GM15510 (cell line): ENCODE data around the gene FGD2.

ENCODE experiments used
- POLR2A ChIP-seq: IDR thresholded peaks from 3 replicates; pipeline ENCODE4 v1.6.1; 2011; ENCODE audit warnings: borderline replicate concordance; ENCODE audit not compliant: insufficient read length; ENCODE audit errors: extremely low read depth

The FGD2 gene

DNA sequence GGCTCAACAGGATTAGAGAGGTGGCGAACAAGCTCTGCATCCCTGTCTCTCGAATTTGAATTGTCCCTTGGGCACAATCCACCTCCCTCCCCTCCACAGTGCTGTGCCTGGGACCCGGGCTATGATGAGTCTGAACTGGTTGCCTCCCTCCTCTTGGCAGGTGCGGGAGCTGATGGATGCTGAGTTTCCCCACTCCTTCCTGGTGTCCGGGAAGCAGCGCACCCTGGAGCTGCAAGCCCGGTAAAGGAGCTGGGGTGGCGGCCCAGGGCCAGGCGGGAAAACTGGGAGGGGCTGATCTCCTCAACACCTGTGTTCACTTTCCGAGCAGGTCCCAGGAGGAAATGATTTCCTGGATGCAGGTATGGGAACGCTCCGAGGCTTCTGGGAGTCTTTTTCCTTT is 14.9 kb downstream of the FGD2 start:
- TF ChIP-seq POLR2A, result no peak

DNA sequence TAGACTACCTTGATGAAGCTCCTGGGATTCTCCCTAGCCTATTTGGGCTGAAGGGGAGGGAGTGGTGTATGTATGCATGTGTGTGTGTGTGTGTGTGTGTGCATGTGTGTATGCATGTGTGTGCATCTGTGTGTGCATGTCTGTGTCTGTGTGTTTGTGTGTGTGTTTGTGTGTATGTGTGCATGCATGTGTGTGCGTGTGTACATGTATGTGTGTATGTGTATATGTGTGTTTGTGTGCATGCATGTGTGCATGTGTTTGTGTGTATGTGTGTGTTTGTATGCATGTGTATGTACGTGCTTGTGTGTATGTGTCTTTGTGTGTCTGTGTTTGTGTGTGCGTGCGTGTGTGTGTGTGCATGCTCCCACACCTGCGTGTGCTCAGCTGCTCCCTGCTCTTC is 15.4 kb downstream of the FGD2 start:
- TF ChIP-seq POLR2A, result no peak

DNA sequence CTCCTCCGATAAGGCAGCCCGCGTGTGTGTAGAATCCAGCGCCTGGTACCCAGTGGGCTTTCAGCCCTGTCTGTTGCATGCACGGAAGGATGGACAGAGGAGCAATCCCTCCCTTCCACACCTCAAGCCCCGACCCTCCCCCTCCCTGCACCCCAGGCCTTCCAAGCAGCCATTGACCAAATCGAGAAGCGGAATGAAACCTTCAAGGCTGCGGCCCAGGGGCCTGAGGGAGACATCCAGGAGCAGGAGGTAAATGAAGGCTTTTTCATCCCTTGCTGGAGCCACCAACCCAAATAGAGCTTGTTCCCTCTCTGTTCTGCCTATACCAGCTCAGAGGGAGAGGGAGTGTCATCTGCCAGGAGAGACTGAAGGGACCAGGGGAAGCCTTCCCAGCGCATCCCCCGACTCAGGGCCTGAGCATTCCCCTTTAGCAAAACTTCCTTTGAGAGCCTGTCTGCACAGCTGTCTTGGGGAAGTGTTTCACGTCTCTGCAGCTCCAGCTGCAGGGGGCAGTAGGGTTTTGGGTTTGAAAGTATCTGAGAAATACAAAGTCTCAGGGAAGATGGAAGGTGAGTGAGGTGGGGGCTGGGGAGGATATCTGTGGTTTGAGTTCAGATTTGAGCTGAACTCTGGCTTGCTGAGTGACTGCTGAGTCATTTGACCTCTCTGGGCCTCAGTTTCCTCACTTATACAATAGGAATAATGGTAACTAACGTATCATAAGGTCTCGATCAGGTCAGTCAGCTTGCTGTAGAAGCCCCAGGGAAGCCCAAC is 16.1 kb downstream of the FGD2 start:
- no peak for TF ChIP-seq POLR2A

DNA sequence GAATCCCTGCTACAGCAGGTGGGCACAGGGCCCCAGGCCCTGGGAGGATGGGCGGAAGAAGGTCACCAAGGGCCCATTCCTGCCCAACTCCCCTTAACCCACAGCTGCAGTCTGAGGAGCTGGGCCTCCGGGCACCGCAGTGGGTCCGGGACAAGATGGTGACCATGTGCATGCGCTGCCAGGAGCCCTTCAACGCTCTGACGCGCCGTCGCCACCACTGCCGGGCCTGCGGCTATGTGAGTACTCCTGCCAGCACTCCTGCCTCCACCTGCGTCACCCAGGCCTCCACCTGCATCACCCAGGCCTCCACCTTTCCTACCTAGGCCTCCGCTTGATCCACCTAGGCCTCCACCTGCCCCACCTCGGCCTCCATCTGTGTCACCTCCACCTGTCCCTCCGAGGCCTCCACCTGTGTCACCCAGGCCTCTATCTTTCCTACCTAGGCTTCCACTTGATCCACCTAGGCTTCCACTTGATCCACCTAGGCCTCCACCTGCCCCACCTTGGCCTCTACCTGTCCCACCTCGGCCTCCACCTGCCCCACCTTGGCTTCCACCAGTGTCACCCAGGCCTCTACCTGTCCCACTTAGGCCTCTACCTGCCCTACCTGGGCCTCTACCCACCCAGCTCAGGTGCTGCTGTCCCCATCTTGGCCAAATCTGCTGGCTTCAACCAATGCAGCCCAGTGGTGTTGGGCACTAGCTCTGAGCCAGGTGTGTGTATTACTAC is 16.8 kb downstream of the FGD2 start:
- TF ChIP-seq POLR2A, result no peak

DNA sequence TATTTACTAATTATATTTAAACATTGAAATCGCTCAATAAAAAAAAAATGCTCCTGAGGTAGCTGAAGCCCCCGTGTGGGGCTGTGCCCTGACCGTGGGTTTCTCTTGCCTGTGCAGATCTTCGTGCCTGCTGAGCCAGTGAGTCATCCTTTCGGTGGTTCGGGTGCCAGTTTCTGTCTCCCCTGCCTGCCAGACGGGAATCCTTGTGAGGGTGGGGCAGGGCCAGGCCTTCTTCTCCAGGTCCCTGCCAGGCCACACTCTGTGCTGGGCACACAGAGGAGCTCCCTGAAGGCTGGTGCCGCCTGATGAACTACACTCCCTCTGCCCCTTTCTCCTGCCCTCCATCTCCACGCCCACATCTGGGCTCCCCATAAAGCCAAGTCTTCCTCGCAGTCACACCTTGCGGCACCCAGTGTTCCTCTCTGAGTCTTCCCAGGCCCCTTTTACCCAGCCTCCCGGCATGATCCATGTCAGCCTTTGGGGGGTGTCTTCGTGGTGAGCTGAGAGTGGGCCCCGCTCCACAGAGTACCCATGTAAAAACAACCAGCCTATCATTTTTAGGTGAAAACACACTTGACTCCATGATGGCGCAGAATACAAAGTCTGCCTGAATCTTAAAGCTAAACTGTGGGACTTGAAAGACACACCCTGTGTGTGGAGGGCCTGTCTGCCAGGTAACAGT is 19.3 kb downstream of the FGD2 start:
- TF ChIP-seq POLR2A, result no peak

DNA sequence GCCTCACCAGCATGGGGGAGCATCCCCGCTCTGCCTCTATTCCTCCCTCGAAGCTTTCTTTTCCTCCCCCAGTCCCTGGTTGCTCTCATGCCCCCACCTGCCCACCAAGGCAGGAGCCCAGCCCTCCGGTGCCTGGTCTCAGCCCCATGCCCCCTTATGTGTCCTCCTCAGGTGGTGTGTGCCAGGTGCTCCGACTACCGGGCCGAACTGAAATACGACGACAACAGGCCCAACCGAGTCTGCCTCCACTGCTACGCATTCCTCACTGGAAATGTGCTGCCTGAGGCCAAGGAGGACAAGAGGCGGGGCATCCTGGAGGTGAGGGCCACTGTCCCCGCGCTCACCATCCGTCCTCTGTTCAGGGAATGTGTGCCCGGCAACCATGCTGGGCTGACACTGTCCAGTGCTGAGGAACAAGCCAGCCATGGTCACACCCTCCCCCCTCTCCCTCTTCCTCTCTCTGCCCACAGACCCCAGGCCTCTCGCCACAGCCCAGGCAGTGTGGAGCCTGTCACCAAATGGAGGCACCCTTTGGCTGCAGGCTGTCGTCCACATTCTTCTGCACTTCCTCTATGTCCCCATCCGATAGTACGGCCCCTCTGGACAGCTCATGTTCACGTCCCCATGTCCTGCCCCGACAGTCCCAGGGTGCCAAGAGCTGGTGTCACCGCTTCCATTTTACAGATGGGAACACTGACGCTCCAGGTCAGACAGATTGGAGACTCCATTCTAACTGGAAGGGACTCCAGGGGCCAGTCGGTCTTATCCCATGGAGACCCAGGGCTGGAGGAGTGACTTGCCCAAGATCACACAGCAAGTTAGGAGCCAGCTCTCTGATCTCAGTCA is 20.4 kb downstream of the FGD2 start:
- no peak for TF ChIP-seq POLR2A

DNA sequence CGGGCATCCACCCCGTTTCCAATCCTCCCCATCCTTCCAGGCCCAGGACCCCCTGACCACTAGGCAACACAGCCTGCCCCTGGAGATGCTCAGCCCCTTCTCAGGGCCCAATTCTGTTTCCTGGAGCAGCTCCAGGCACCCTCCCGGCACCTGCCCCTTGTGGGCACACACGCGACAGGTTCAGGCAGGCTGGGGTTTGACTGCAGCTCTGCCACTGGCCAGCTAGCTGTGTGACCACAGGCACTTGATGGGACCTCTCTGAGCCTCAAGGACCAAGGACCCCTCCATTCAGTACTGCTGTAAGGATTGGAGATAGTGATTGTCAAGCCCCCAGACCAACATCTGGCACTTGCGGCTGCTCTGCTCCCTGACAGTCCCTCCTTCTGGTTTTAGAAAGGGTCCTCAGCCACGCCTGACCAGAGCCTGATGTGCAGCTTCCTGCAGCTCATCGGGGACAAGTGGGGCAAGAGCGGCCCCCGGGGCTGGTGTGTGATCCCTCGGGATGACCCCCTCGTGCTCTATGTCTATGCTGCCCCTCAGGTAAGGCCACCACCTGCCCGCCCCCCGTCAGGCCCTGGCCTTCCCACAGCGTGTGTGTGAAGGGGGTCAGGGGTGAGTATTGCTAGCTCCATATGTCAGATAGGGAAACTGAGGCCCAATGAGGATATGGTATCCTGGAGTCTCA is 21.7 kb downstream of the FGD2 start:
- TF ChIP-seq POLR2A, result no peak

DNA sequence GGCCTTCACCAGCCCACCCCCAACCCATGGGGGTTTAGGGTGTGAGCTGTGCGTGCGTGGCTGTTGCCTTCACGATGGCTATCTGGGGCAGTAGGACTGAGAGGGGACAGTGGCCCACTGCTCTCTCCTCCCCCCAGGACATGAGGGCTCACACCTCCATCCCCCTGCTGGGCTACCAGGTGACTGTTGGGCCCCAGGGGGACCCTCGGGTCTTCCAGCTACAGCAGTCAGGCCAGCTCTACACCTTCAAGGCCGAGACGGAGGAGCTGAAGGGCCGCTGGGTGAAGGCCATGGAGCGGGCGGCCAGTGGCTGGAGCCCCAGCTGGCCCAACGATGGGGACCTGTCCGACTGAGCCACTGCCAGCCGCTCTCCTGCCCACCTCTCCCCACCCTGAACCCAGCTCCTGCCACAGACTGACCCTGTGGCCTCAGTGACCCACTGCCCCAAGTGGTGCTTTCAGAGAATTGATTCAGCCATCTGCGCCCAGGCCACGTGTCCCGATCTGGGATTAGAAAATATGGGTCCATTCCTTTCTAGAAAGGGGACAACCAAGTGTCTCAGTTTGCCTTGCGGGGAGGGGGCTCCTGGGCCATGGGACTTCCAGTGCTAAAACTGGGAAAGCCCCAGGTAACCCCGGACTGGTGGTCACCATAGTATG is 22.5 kb downstream of the FGD2 start:
- no peak for TF ChIP-seq POLR2A

DNA sequence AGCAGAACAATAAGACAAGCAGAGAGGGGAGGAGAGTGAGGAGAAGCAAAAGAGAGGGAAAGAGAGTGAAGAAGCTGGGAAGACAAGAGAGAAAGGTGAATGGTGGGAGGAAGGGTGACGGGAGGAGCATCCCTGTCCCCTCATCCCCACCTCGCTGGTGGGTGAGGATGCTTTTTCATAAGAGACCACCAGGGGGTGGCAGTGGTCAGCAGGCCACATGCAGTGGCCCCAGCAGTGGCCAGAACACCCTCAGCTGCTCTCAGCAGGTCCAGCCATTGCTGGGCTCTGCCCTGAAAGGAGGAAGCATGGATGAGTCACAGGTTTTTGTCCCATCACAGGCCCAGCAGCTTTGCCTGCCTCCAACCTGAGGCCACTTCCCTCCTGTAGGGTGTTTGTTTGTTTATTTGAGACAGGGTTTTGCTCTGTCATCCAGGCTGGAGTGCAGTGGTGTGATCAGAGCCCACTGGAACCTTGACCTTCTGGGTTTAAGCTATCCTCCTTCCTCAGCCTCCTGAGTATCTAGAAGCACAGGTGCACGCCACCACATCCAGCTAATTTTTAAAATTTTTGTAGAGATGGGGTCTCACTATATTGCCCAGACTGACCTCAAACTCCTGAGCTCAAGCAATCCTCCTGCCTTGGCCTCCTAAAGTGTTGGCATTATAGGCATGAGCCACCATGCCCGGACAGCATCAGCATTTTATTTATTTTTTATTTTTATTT is 24.0 kb downstream of the FGD2 start:
- TF ChIP-seq POLR2A, result no peak

DNA sequence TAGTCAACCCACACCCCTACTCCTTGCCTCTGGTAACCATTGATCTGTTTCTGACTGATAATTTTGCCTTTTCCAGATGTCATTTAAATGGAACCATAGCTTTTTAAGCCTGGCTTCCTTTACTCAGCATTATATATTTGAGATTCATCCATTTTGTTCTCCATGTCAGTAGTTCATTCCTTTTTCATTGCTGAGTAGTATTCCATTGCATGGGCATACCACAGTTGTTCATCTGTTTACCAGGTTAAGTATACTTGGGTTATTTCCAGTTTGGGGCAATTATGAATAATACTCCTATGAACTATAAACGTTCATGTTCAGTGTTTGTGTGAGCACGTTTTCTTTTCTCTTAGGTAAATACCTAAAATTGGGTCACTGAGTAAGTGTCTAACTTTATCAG is 25.1 kb downstream of the FGD2 start:
- TF ChIP-seq POLR2A, result no peak

DNA sequence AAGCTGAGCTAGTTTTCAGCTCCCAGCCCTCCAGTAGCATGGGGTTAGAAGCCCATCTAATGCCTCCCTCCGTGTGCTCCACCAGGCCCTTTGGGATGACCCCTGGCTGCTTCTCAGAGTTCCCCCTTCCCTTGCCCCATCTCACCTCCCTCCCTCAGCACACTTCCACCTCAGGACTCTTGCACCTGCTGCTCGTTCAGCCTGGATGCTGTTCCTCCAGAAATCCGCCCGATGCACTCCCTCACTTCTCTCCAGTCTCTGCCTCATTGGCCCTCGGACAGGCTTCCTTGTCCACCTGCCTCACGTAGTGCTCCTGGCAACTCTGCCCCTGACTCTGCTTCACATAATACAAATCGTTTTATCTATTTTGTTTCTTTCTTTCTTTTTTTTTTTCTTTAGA is 26.8 kb downstream of the FGD2 start:
- no peak for TF ChIP-seq POLR2A

DNA sequence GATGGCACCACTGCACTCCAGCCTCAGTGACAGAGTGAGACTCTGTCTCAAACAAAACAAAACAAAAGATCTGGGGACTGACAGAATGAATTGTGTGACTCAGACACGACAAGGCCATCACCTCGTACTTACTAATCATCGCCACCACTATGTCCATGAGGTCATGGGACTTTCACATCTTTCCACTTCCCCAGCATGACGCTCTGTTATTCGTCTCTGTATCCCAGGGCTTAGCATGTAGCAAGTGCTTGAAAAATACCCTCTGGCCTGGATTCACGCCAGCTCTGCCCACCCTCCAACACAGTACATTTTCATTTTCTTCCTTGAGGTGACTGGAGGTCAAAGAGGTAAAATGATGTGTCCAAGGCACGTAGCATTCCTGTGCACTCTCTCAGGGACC is 27.8 kb downstream of the FGD2 start:
- TF ChIP-seq POLR2A, result no peak
